ENCODE data around the gene CEP20. TPM values are rescaled to one million over a fixed set of nuclear protein-coding genes. Genes with fewer than 3 reads are reported as not detected.
A peak's percentile ranks its signal among the peaks of the same experiment; 100 is the strongest.

The CEP20 gene
- total RNA-seq, 1 experiment from 2014 or later = 36.9 TPM

GRCh38 chr16:15887283-15887682 lies 1.1 kb downstream of the CEP20 start:
- H2AFZ ChIP-seq (ENCODE audit: low read length) = no peak overlapping the region
- H3K36me3 Mint-ChIP-seq (ENCODE audit: insufficient read depth in 1 of 3, low read depth in 3 of 3) = peaks cover 6 to 22% (median 14%) of the 10 kb centered on the region in 3 experiments; a peak in 6 of 7 replicates
- H3K9me3 ChIP-seq (ENCODE audit: control insufficient read depth, low read depth, low read length) = no peaks in the 10 kb centered on the region
- H3K23ac ChIP-seq (ENCODE audit: insufficient read length, low read depth, low read length) = no peak overlapping the region
- H3K4me1 ChIP-seq (ENCODE audit: insufficient read depth, low read length) = peaks cover 3% of the 10 kb centered on the region; the same call in 1 of the 2 replicates
- no peak overlapping the region for H2BK120ac ChIP-seq (ENCODE audit: low read depth, low read length, poor library complexity, severe bottlenecking)
- no peaks in the 10 kb centered on the region for H3K27me3 ChIP-seq (ENCODE audit: insufficient read depth, low read length)
- no peak for DNase-seq
- peaks cover 10% of the 10 kb centered on the region; the same call in 1 of the 2 replicates for H3K79me2 ChIP-seq (ENCODE audit: insufficient read depth, low read length)
- H3K27ac ChIP-seq (ENCODE audit: insufficient read length, low read depth, low read length) = no peak overlapping the region
- H3K4me3 Mint-ChIP-seq = peak overlapping the region; percentile 99 to 100
- H2BK20ac ChIP-seq (ENCODE audit: low read depth, low read length, poor library complexity, severe bottlenecking) = no peak overlapping the region
- H2BK12ac ChIP-seq (ENCODE audit: insufficient read length, low read depth, low read length) = no peak overlapping the region
- H3K79me1 ChIP-seq (ENCODE audit: insufficient read depth, low read depth, low read length, poor library complexity, severe bottlenecking) = peaks cover 4% of the 10 kb centered on the region
- peak overlapping the region; percentile 30 for H3K4me2 ChIP-seq (ENCODE audit: insufficient read depth, insufficient read length, low read length)
- H3K4ac ChIP-seq (ENCODE audit: low read depth, low read length) = no peak overlapping the region
- no peak overlapping the region for H3K9ac ChIP-seq (ENCODE audit: extremely low read depth, insufficient read length, low read length)
- H4K91ac ChIP-seq (ENCODE audit: insufficient read length, low read depth, low read length) = no peak overlapping the region
- H3K4me1 Mint-ChIP-seq = peaks cover 13 to 15% of the 10 kb centered on the region in 2 experiments
- no peak overlapping the region for H3K14ac ChIP-seq (ENCODE audit: insufficient read depth, low read length)
- H3K18ac ChIP-seq (ENCODE audit: insufficient read length, low read depth, low read length) = no peak overlapping the region
- no peak overlapping the region for H3K56ac ChIP-seq (ENCODE audit: insufficient read length, low read depth, low read length)
- H3K27ac Mint-ChIP-seq = no peak overlapping the region
- no peak overlapping the region for H4K5ac ChIP-seq (ENCODE audit: insufficient read length, low read depth, low read length)
- H2AK5ac ChIP-seq (ENCODE audit: insufficient read length, low read length) = no peak overlapping the region
- no peak overlapping the region for H2BK15ac ChIP-seq (ENCODE audit: low read depth, low read length)
- no peak for TF ChIP-seq CTCF (conservative IDR thresholded peaks at IDR 0.05)
- no peaks in the 10 kb centered on the region for H3K27me3 Mint-ChIP-seq (ENCODE audit: low read depth)
- no CpG with 5 or more reads among the region's 4 CpGs for WGBS (ENCODE audit: extremely low coverage, insufficient read length, low lambda C conversion rate)
- H3T11ph ChIP-seq (ENCODE audit: low read length) = no peak overlapping the region
- H2BK5ac ChIP-seq (ENCODE audit: insufficient read length, low read length) = no peak overlapping the region
- no peaks in the 10 kb centered on the region for H3K9me3 Mint-ChIP-seq
- no peaks in the 10 kb centered on the region for H3K23me2 ChIP-seq (ENCODE audit: insufficient read length, low read depth, low read length, poor library complexity, severe bottlenecking)
- H4K8ac ChIP-seq (replicated peaks; ENCODE audit: insufficient read length, low read depth, low read length) = no peak overlapping the region
- H4K20me1 ChIP-seq (ENCODE audit: control insufficient read depth, insufficient read depth, insufficient read length) = no peaks in the 10 kb centered on the region
